ENCODE data around the gene METTL25.
A peak's percentile ranks its signal among the peaks of the same experiment; 100 is the strongest.

METTL25 gene

GRCh38 chr12:82481954-82482353, 123.6 kb downstream of the METTL25 start:
- Histone ChIP-seq H3K4me1 (ENCODE audit: control insufficient read depth, insufficient read depth, low read length) (no peaks in the 10 kb centered on the region), H3K27ac (ENCODE audit: low read length) (no peak overlapping the region), H3K4me3 (ENCODE audit: low read length) (no peak overlapping the region), H3K9me3 (ENCODE audit: control insufficient read depth, insufficient read depth, low read length) (no peaks in the 10 kb centered on the region), H3K27me3 (ENCODE audit: control insufficient read depth, insufficient read depth, low read length) (no peaks in the 10 kb centered on the region), H3K36me3 (ENCODE audit: control insufficient read depth, insufficient read depth, low read length) (no peaks in the 10 kb centered on the region)
- DNase-seq (ENCODE audit: low read depth, low spot score), result no peak
- WGBS (ENCODE audit: insufficient coverage, insufficient read length), result no CpG with 5 or more reads among the region's 2 CpGs

DNA sequence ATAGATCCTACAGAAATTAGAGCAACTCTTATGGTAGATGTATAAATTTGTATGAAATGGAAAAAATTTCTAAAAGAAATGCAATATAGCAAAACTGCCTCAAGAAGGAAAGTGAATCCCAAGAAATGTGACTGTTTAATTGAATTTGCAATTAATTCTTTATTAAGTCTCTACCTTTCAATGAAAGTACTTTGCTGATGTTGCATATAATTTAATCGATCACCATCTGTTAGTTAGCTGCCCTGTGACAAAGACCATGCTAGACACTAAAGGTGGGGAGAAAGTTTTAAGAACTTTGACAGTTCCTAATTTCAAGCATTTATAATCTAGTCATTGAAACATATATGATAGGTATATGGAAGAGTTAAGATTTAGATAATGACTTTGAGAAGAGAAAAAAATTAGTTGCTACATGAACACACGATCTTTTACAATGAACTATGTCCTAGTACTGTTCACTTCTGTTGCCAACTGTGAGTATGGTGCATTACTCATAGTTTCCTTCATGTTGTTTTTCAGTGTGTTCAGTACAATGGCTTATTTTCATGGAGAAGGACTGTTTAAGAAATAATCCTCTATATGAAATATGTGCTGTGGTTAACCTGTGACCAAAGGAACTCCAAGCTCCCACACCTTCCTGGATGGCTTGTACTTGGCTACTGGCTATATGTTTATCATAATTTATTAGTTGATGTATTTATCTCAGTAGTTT, 128.4 kb downstream of the METTL25 start:
- no CpG with 5 or more reads among the region's 2 CpGs for WGBS (ENCODE audit: insufficient coverage, insufficient read length)
- DNase-seq (ENCODE audit: low read depth, low spot score), result no peak

DNA sequence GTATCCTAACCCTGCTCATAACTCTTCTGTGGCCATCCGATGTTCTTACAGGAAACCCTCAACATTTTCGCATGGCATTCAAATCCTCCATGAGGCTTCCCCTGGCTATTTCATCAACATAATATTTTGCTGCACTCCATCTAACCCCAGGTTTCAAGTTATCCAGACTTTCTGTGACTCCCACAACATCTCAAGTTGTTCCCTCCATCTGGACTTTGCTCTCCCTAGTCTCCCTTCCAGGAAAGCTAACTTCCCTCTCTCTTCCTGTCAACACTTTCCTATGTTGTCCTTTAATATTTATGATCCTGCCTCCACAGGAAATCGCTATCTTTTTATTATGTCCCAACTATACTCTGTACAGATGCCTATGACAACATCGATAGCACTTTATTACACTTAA, 146.1 kb downstream of the METTL25 start:
- H3K27ac ChIP-seq (ENCODE audit: low read length), result no peak overlapping the region
- H3K9me3 ChIP-seq (ENCODE audit: control insufficient read depth, insufficient read depth, low read length), result no peaks in the 10 kb centered on the region
- H3K4me1 ChIP-seq (ENCODE audit: control insufficient read depth, insufficient read depth, low read length), result no peaks in the 10 kb centered on the region
- H3K36me3 ChIP-seq (ENCODE audit: control insufficient read depth, insufficient read depth, low read length), result no peaks in the 10 kb centered on the region
- no peak for DNase-seq (ENCODE audit: low read depth, low spot score)
- WGBS (ENCODE audit: insufficient coverage, insufficient read length), result no CpG with 5 or more reads among the region's 4 CpGs
- H3K27me3 ChIP-seq (ENCODE audit: control insufficient read depth, insufficient read depth, low read length), result no peaks in the 10 kb centered on the region
- H3K4me3 ChIP-seq (ENCODE audit: low read length), result no peak overlapping the region

More for the DNA sequence above, 128.4 kb downstream of the METTL25 start:
- Histone ChIP-seq H3K4me1 (ENCODE audit: control insufficient read depth, insufficient read depth, low read length) (no peaks in the 10 kb centered on the region), H3K4me3 (ENCODE audit: low read length) (no peak overlapping the region), H3K9me3 (ENCODE audit: control insufficient read depth, insufficient read depth, low read length) (no peaks in the 10 kb centered on the region), H3K27me3 (ENCODE audit: control insufficient read depth, insufficient read depth, low read length) (no peaks in the 10 kb centered on the region), H3K27ac (ENCODE audit: low read length) (no peak overlapping the region), H3K36me3 (ENCODE audit: control insufficient read depth, insufficient read depth, low read length) (no peaks in the 10 kb centered on the region)

- no peak for DNase-seq (ENCODE audit: low read depth, low spot score)
- Histone ChIP-seq H3K4me1 (ENCODE audit: control insufficient read depth, insufficient read depth, low read length) (no peaks in the 10 kb centered on the region), H3K27me3 (ENCODE audit: control insufficient read depth, insufficient read depth, low read length) (no peaks in the 10 kb centered on the region), H3K27ac (ENCODE audit: low read length) (no peak overlapping the region), H3K9me3 (ENCODE audit: control insufficient read depth, insufficient read depth, low read length) (no peaks in the 10 kb centered on the region), H3K36me3 (ENCODE audit: control insufficient read depth, insufficient read depth, low read length) (no peaks in the 10 kb centered on the region), H3K4me3 (ENCODE audit: low read length) (no peak overlapping the region)
- no CpG with 5 or more reads among the region's 3 CpGs for WGBS (ENCODE audit: insufficient coverage, insufficient read length)
Measured at GRCh38 chr12:82505150-82505549, 146.8 kb downstream of the METTL25 start.

DNA sequence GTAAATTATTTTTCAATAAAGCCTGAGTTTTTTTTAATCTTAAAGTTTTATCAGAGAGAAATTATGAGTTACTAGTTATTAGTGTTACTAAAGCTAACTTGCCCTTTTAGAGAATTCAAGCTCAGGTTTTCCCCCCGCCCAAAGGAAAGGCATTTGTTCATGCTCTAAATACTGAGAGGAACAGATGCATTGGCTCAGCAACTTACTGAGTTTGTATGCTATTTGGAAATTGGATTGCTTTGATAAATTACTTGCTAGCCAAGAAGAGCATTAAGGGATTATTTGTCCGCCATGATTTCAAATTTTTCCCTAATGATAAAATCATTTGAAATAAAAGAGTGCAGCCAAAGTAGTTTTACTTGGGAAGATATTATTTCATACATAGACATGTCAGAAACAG, 149.4 kb downstream of the METTL25 start:
- no peak for DNase-seq (ENCODE audit: low read depth, low spot score)
- H3K27ac ChIP-seq (ENCODE audit: low read length), result no peak overlapping the region
- no peaks in the 10 kb centered on the region for H3K27me3 ChIP-seq (ENCODE audit: control insufficient read depth, insufficient read depth, low read length)
- no peak overlapping the region for H3K4me3 ChIP-seq (ENCODE audit: low read length)
- no peaks in the 10 kb centered on the region for H3K36me3 ChIP-seq (ENCODE audit: control insufficient read depth, insufficient read depth, low read length)
- no peaks in the 10 kb centered on the region for H3K4me1 ChIP-seq (ENCODE audit: control insufficient read depth, insufficient read depth, low read length)
- no peaks in the 10 kb centered on the region for H3K9me3 ChIP-seq (ENCODE audit: control insufficient read depth, insufficient read depth, low read length)
- WGBS (ENCODE audit: insufficient coverage, insufficient read length), result no CpG with 5 or more reads among the region's 2 CpGs

DNA sequence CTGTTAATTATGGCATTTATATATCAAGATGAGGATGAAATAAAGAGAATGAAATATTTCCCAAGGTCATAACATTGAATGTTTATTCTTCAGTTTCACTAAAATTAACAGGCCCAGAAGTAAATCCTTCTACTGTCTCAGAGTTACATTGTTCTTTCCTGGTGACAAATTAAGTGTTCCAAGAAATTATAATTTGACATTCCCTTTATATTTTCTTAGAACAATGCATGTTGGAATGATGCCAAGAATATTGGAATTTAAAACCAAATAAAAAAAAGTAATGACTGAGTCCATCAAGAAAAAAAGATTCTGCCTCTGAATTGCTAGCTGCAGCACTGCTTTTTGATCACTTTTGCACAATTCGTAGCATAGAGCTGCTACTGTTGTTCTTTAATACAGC, 152.1 kb downstream of the METTL25 start:
- Histone ChIP-seq H3K9me3 (ENCODE audit: control insufficient read depth, insufficient read depth, low read length) (no peaks in the 10 kb centered on the region), H3K36me3 (ENCODE audit: control insufficient read depth, insufficient read depth, low read length) (no peaks in the 10 kb centered on the region), H3K27ac (ENCODE audit: low read length) (no peak overlapping the region), H3K4me3 (ENCODE audit: low read length) (no peak overlapping the region), H3K4me1 (ENCODE audit: control insufficient read depth, insufficient read depth, low read length) (no peaks in the 10 kb centered on the region), H3K27me3 (ENCODE audit: control insufficient read depth, insufficient read depth, low read length) (no peaks in the 10 kb centered on the region)
- no CpG with 5 or more reads among the region's 1 CpG for WGBS (ENCODE audit: insufficient coverage, insufficient read length)
- DNase-seq (ENCODE audit: low read depth, low spot score), result no peak

- no peaks in the 10 kb centered on the region for H3K36me3 ChIP-seq (ENCODE audit: control insufficient read depth, insufficient read depth, low read length)
- no CpG with 5 or more reads among the region's 1 CpG for WGBS (ENCODE audit: insufficient coverage, insufficient read length)
- no peak for DNase-seq (ENCODE audit: low read depth, low spot score)
Measured at GRCh38 chr12:82514880-82515279, 156.6 kb downstream of the METTL25 start.

GRCh38 chr12:82515652-82516051, 157.3 kb downstream of the METTL25 start:
- DNase-seq (ENCODE audit: low read depth, low spot score), result no peak
- H3K4me1 ChIP-seq (ENCODE audit: control insufficient read depth, insufficient read depth, low read length), result no peaks in the 10 kb centered on the region
- no peaks in the 10 kb centered on the region for H3K9me3 ChIP-seq (ENCODE audit: control insufficient read depth, insufficient read depth, low read length)
- H3K4me3 ChIP-seq (ENCODE audit: low read length), result no peak overlapping the region
- no peak overlapping the region for H3K27ac ChIP-seq (ENCODE audit: low read length)
- WGBS (ENCODE audit: insufficient coverage, insufficient read length), result no CpG with 5 or more reads among the region's 2 CpGs
- no peaks in the 10 kb centered on the region for H3K36me3 ChIP-seq (ENCODE audit: control insufficient read depth, insufficient read depth, low read length)
- H3K27me3 ChIP-seq (ENCODE audit: control insufficient read depth, insufficient read depth, low read length), result no peaks in the 10 kb centered on the region

More at GRCh38 chr12:82514880-82515279, 156.6 kb downstream of the METTL25 start:
- Histone ChIP-seq H3K9me3 (ENCODE audit: control insufficient read depth, insufficient read depth, low read length) (no peaks in the 10 kb centered on the region), H3K4me3 (ENCODE audit: low read length) (no peak overlapping the region), H3K4me1 (ENCODE audit: control insufficient read depth, insufficient read depth, low read length) (no peaks in the 10 kb centered on the region), H3K27me3 (ENCODE audit: control insufficient read depth, insufficient read depth, low read length) (no peaks in the 10 kb centered on the region), H3K27ac (ENCODE audit: low read length) (no peak overlapping the region)

GRCh38 chr12:82517027-82517426, 158.7 kb downstream of the METTL25 start:
- Histone ChIP-seq H3K9me3 (ENCODE audit: control insufficient read depth, insufficient read depth, low read length) (no peaks in the 10 kb centered on the region), H3K36me3 (ENCODE audit: control insufficient read depth, insufficient read depth, low read length) (no peaks in the 10 kb centered on the region), H3K4me3 (ENCODE audit: low read length) (no peak overlapping the region), H3K27ac (ENCODE audit: low read length) (no peak overlapping the region), H3K4me1 (ENCODE audit: control insufficient read depth, insufficient read depth, low read length) (no peaks in the 10 kb centered on the region), H3K27me3 (ENCODE audit: control insufficient read depth, insufficient read depth, low read length) (no peaks in the 10 kb centered on the region)
- peak; percentile 29 for DNase-seq (ENCODE audit: low read depth, low spot score)

GRCh38 chr12:82517808-82518207, 159.5 kb downstream of the METTL25 start:
- Histone ChIP-seq H3K4me1 (ENCODE audit: control insufficient read depth, insufficient read depth, low read length) (no peaks in the 10 kb centered on the region), H3K36me3 (ENCODE audit: control insufficient read depth, insufficient read depth, low read length) (no peaks in the 10 kb centered on the region), H3K27me3 (ENCODE audit: control insufficient read depth, insufficient read depth, low read length) (no peaks in the 10 kb centered on the region), H3K9me3 (ENCODE audit: control insufficient read depth, insufficient read depth, low read length) (no peaks in the 10 kb centered on the region), H3K27ac (ENCODE audit: low read length) (no peak overlapping the region), H3K4me3 (ENCODE audit: low read length) (no peak overlapping the region)
- no CpG with 5 or more reads among the region's 5 CpGs for WGBS (ENCODE audit: insufficient coverage, insufficient read length)
- DNase-seq (ENCODE audit: low read depth, low spot score), result no peak

DNA sequence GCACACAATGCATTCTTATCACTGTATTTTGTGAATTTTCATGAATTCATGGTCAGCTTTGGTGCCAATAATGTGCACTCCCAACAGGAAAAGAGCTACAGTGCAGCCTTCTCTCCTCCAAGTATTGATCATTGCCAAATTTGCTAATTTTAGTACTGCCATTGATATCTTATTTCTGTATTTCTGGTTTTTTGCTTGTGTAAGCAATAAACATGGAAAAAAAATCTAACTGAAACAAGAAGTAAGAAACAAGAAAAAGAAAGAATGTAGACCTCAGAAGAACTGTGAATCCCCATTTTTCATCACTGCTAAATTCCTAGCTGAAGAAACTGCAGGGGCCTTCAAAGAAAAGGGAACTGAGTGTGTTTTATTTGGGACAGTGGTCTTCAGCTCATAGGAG, 161.2 kb downstream of the METTL25 start:
- Histone ChIP-seq H3K9me3 (ENCODE audit: control insufficient read depth, insufficient read depth, low read length) (no peaks in the 10 kb centered on the region), H3K4me1 (ENCODE audit: control insufficient read depth, insufficient read depth, low read length) (no peaks in the 10 kb centered on the region), H3K36me3 (ENCODE audit: control insufficient read depth, insufficient read depth, low read length) (no peaks in the 10 kb centered on the region), H3K4me3 (ENCODE audit: low read length) (no peak overlapping the region), H3K27ac (ENCODE audit: low read length) (no peak overlapping the region), H3K27me3 (ENCODE audit: control insufficient read depth, insufficient read depth, low read length) (no peaks in the 10 kb centered on the region)
- DNase-seq (ENCODE audit: low read depth, low spot score), result no peak
